Right hindlimb (tissue), 1 donor: ENCODE results near the gene PRDM1.

ENCODE experiments used
- DNase-seq: peaks from one replicate; pipeline ENCODE4 v3.0.0-alpha.2; 2018

PRDM1 gene

DNA sequence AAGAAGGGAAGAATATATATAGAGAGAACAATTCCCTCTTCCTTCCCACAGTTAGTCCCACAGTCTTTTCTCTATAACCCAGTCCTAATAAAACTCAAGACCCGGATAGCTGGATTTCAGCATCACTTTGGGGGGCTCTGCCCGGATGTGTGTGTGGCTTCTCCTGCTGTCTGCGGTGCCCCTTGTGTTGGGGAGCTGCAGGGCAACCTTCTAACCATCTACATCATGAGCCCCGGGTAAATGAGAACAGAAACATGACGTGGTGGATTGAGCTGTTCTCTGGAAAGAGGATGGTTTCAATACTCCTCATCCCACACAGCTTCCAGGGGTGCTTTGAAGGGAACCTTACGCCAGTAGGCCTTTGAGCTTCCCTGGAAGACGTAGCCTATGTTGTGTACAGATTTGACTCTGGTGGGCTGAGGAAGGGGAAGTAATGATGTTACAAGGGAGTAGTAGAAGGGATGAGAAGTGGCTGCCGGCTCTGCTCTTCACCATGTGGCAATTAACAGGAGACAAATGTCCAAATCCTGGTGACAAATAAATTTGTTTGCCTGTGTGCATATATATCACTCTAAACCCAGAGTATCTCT lies 13.5 kb upstream of the PRDM1 start:
- no peak for DNase-seq

DNA sequence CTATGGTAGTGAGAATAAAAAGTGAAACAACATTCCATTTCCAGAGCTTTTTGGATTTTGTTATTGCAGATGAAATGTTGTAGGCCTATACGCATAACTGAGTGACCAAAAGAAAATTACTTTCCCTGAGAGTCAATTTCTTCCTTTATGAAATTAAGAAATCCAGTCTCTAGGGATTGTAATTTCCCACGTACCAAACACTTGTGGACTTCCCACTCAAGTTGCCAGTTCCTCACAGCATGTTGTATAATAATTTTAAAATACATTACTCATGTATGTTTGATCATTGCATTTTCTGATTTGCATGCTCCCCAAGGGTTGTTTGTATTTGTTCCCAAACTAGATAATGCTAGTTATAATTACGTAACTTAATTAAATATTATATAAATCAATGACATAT lies 12.0 kb upstream of the PRDM1 start:
- DNase-seq: no peak

DNA sequence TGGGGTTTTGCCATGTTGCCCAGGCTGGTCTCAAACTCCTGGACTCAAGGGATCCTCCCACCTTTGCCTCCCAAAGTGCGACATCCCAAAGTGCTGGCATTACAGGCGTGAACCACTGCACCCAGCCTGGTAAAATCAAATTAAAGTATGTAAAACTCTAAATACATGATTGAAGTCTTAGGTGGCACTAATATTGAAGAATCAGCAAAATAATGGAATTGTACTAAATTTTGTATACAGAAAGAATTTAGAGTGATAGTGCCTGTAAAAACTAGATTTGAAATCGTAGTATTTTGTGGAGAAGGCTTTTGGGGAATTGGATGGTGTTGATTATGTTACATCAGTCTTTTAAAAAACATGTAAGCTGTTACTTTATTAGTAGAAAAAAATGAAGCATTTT lies 10.0 kb upstream of the PRDM1 start:
- no peak for DNase-seq

DNA sequence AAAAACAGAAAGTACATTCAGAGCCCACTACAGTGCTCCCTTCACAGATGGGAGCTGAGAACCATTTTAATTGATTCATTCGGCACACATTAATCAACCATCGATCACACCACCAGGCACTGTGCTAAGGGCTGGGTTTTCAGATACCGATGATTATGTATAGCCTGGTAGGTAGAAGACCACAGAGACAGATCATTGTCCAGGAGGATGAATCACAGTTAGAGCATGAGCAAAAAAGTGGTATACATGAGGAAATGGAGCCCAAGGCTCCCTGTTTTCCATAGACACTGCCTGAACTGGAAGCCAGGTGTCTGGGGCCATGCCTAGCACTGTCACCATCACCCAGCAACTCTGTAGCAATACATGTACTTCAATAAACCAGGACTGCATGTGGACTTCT lies 9.0 kb upstream of the PRDM1 start:
- DNase-seq: no peak

DNA sequence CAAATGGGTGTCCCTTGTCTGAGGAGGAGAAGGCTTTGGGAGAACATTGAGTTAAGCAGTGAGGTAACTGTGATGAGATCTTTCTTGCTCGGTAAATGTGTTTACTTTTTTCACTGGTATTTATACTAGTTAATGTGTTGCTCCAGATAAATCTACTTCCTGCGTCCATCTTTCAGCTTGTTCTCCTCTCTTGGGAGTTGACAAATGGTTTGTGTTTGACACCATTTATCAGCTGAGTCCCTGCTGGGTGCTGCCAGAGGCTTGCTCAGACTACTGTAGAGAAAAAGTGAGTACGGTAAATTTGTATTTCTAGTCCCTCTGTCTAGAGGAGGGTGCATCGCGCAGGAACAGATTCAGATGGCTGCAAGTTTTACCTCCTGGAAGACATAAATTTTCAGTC lies 8.3 kb upstream of the PRDM1 start:
- no peak for DNase-seq

DNA sequence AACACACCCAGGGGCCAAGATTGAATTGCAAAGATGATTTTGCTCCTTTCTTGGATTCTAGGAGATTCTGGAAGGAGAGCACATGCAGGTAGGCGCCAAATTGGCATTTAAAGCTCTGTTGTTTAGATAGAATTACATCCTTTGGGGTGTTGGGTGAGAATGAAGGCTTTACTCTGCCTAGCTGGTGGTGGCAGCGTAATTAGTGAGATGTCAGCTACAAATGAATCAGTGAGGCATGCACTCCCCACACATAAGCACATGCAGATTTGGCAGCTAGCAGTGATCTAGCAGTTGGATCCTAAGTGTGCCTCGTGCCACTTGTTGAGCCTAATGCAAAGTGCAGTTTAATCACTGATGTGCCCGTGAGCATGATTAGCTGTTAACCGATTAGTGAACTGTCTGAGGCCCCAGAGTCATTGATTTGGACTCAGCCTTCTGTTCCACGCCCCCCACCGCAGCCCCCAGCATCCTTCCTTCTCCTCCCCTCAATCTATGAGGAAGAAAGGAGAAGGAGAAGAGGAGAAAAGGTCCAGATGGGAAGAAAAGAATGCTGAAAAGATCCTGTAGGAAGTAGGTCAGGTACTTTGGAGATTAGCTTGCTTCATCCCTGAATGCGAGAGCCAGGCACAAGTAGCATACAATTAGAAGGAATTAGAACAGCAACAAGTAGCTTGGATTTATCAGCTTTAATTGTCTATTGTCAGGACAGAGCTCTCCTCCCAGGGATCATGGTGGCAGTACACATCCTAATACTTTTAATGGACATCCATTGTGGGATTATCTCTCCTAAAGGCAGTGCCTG lies 6.0 kb upstream of the PRDM1 start:
- DNase-seq: no peak

DNA sequence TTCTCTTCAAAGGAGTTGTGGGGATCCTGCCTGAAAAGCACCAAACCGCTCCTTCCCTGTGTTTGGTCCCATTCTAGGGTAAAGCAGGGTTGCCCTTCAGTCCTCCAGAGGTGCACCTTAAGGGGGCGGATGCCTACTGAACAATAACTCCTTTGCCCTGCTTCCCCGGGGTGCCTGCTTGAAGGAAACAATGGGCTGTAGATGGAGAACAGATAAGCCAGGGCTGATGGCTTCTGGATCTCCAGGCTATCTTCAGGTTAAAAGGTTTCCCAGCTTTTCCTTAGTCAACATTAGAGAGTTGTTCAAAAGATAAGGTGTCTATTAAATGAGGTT lies 5.4 kb upstream of the PRDM1 start:
- DNase-seq: no peak

DNA sequence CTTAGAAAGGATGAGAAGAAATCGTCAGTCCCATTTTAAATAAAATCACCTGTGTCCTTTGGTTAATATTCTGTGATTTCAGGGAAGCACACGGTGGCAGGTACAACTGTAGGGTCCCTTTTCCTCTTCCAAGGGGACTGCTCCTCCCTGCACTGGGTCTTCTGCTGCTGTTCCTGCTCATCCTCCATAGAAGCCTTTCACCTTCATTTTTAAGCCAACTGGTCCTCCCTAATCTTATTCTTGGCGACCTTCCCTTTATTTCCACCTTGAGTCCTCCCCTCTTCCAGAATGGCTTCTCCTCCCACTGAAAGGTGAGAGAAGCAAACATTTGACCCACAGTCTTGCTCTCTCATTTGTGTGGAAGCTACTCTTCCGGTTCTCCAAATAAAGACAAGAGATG lies 4.4 kb upstream of the PRDM1 start:
- no peak for DNase-seq

DNA sequence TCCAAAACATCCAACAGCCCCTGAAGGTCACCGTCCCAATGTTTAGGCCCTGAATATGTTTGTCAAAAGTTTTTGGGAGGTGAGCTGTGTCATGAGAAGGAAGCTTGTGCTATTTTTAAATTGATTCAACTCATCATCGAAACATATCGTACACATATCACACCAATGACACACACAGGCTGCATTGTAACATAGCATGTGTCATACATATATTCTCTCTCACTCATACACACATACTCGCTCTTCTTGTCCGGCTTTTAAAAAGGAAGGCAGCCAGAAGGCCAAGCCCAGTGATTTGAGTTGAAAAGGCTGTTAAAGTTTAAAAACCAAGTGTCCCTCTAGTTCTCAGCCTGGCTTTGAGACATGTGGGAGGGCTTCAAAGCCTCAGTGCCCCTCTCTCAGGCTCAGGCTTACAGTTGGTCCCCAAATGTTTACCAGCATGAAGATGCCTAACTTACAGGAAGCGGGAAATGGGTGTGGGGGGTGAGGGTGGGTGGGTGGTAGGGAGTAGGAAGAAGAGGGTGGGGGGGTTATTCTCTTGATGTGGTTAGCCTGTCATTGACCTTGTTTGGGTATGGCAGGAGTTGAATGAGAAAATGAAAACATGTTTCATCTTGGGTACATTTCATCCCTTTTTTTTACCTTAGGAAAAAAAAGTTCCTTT lies 3.3 kb upstream of the PRDM1 start:
- DNase-seq: no peak

DNA sequence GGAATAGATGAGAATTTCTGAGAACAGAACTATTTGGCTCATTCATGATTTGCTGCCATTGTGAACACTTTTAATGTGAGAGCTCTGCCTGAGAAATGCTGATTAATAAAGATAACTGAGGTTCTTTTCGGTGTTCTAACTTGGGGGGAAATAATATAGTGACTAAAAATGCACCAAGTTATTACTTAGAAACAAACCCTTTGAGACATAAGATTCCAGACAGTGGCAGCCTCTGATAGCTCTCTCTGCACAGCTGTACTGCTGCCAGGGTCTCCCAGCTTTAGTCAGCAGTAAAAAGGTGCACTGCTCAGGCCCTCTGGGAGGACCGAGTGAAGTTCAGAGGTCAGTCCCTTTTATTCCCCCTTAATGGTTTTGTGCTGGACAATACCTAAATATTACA lies 2.5 kb upstream of the PRDM1 start:
- DNase-seq: no peak

DNA sequence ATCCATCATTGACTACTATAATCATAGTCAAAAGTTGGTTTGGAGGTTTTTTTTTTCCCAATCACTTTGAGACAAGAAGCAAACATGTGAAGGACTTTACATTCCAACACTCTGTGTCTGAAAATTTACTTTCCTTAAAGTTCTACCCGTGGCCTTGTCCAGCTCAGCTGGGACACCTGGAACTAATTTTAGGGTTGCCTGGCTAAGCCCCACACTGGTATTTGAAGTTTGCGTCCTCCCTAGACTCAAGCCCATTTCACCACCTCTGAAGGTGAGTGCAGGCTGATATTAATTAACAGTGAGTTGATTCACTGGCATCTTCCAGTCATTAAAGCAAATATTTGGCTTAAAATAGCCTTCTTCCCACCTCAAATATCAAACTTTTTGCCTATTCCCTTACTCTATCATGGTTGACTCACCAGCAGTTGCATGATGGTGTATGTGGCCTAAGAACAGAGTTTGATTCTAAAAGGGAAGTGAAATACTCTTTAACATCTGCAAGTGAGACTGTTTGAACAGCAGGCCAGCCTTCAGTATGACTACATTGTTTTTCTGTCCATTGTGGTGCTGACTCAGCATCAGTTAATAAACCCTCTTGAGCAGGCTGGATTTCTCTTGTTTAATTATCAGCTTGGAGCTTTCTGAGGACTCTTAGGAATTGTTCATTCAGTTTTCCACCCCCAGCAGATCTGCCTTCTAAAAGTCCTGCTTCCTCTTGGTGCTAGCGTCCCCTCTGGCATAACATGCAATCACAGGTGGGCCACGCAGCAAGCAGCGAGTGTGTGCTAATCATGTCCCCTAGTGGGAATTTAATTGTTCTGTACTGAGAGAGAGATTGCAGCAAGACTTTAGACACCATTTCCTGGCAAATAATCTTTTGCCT lies 1.8 kb upstream of the PRDM1 start:
- no peak for DNase-seq

DNA sequence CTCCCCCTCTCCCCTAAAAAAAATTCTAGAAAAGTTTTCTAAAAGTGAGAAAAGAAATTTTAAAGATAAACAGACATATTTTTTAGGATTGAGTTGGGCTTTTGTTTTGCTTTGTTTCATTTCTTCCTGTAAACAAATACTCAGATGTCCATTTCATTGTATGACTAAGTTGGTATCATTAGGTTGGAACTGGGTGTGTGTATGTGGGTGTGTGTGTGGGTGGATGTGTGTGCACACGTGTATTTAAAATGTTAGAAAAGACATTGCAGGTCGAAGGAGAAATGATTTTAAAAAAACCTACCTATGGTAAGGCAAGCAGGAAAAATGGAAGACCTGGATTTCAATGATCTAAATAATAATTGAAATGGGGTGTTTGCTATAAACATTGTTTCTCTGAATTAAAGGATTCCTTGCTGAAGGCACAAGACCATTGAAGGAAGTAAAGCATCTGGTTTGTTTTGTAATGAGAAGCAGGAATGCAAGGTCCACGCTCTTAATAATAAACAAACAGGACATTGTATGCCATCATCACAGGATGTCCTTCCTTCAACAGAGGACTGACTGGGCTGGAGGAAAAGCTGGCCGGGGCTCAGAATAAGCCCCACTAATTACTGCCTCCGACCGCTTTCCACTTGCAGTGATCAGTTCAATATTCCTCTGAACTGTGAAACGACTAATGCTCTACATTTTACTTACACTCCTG lies 996 bp upstream of the PRDM1 start:
- DNase-seq: no peak

DNA sequence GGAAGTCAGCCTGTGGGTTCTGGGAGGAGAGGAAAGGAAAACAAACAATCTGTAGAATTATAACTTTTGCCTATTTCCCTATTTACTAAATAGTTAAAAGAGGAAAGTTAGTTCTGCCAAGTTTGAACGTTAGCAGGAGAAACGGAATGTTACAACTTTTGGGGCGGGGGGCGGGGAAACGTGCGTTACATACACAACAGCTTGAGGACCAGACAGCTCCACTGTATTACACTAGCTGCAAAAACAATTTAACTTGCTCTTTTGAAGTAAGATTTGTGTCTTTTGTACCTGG lies 498 bp upstream of the PRDM1 start:
- DNase-seq: no peak

DNA sequence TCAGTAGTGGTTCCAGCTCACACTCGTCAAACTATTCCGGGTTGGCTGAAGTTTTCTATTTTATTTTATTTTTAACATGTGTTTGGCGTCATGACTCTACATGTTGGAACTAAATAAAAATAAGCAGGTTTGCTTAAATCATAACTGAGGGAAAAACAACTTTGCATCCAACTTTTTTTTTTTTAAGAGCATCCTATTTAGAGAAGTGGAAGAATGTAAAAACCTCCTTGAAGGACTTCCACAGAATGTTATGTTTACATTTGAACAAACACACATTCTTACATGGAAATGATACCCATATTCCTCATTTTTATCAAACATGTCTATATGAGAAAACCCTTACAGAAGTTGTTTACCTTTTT lies 659 bp downstream of the PRDM1 start:
- no peak for DNase-seq

DNA sequence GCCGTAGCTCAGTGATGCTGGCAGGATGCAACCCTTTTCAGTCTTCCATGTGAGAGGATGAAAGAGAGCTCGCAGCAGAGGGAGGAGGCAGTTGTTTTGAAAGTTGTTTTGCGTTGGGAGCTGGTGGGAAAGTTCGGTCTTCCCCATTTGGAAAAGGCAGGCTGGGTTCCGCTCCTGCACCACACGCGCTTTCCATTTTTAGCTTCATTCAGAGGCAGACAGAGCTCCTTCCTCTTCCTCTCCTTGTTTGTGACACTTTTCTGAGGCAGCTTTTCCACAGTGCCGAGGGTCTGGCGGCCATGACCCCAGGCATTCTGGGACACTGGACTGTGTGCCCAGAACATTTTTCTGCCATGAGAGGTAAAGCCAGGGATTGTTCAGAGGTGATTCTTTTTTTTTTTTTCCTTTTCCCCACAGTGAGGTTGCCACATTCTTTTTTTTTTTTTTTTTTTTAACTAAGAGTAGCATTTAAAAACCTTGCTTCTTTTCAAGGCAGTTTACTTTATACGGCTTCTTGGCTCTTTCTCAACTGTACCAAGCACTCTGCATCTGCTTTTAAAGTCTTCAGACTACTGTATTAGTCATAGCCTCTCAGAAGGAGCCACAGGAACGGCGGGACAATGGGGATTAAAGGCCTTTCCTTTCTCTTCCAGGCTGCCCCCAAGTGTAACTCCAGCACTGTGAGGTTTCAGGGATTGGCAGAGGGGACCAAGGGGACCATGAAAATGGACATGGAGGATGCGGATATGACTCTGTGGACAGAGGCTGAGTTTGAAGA lies 1.6 kb downstream of the PRDM1 start:
- DNase-seq: no peak

DNA sequence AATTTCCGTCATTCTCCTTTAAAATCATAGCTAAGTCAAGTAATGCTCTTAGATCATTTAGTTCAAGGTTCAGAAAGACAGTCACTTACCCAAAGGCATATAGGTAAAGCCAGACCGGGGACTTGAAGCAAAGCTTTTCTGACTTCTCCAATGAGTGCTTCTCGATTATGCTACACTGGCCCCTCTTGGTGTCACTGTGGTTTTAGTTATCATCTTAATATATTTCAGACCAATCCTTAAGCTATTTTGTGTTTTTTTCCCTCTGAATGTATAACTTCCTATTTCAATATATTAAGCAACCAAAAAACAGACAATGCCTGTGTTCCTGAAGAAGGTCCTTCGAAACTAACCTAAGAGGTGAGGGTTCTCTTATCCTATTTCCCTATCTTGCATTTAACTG lies 3.9 kb downstream of the PRDM1 start:
- no peak for DNase-seq

DNA sequence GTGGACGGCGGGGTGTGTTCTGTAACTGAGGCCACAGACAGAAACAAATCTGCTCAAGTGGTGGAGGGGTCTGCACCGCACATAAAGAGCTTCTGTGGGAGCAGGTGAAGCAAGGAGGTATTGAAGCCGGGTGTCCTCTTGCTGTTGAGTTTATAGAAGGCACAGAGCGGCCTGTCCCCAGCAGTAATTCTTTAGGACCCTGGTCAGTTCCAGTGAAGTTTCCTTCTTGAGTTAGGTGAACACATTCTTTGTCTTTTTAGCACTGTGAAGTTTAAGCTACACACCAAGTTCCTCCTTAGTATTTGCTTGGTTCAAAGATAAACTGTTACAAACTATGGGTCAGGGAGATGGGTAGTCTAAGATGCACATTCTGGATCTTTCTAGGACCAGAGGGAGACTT lies 6.1 kb downstream of the PRDM1 start:
- DNase-seq: no peak

DNA sequence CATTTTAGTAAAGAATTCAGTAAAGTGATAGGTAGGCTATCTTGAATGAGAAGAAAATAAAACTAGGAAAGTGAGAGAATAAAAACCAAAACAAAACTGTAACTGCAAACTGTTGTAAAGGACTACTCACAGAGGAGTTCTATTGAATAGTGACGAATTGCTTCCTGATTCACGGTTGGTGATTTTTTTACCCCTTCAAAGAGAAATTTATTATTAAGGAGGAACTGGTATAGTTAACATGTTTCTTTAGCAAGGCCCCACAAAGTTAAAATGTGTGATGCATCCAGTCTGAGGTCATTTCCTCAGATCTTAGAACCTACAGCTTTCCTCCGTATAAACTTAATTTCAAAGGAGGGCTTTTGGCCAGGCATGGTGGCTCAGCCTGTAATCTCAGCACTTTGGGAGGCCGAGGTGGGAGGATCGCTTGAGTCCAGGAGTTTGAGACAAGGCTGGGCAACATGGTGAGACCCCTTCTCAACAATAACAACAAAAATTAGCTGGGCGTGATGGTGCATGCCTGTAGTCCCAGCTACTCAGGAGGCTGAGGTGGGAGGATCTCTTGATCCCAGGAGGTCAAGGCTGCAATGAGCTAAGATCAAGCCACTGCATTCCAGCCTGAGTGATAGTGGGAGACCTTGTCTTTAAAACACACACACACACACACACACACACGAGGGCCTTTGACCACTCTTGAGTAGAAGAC lies 8.3 kb downstream of the PRDM1 start:
- DNase-seq: no peak

DNA sequence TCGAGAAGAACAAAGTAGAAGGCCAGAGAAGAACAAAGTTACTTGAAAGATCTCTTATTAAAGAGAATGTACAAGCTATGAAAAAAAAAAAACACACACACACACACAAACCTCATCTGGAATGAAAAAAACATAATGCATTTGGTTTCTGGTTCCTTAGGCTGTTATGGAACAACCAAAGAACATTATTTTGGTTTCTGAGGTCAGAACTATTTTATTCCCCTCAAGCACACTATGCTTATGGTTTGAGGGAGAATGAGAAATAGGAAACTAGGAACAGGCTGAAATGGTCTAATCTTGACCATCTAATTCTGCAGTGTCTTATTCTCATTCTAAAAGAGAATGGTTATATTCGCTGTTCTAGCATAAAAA lies 8.8 kb downstream of the PRDM1 start:
- DNase-seq: no peak

DNA sequence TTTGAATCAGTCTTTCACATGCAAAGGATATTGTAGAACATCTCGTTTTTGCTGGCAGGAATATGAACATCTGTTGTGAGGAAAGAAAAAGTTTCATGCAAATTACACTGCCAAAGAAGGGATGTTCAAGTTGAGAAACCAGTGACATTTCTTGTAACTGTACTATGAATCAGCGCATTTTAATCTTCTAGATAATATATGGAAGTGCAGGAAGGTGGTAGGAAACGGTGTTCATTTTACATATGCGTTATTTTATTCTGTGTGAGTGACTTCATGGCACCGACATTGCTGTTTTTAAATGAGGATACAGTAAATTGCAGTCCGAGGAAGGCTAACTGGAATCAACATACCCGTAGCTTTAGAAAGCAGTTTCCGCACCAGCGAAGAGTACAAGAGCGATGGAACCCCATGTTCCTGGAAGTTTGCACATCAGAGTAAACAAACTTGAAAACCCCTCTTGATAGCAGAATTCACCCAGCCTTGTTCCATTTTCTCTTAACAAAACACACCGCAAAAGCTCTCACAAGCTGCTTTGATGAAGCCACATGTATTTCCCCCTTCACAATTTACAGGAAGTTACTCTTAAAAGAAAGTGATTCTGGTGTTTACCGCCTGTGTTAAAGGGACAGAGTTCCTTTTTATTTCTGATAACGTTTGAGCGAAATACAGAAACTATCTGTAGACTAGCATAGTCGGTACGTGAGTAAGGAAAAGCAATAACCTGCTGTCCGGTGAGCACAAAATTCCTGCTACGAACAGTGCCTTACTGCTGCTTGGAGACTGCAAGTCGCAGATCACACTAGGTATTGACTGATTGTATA lies 11.5 kb downstream of the PRDM1 start:
- DNase-seq: no peak
